Vagina (tissue), 2 donors: Measurements from ENCODE around the gene MMP1. TPM values are rescaled to one million over a fixed set of nuclear protein-coding genes. Genes with fewer than 3 reads are reported as not detected.

ENCODE experiments used
- DNase-seq, 2 donors: peaks; one replicate each; pipeline ENCODE4 v3.0.0-alpha.2; 2017; ENCODE audit errors: extremely low spot score in 2 of 2
- H3K27ac ChIP-seq: fragments of 200-600 bp; sonication (generic); one replicate; pipeline ENCODE4 v1.5.1; 2019
- H3K27me3 ChIP-seq: fragments of 200-600 bp; sonication (generic); one replicate; pipeline ENCODE4 v1.5.1; 2019
- H3K36me3 ChIP-seq, 2 donors: fragments of 200-600 bp; sonication (generic); one replicate each; pipeline ENCODE4 v1.5.1; 2017 to 2019
- H3K4me1 ChIP-seq: fragments of 200-600 bp; sonication (generic); one replicate; pipeline ENCODE4 v1.5.1; 2019
- H3K4me3 ChIP-seq, 2 donors: fragments of 200-600 bp; sonication (generic); 1 replicate in 1 of 2; 2 replicates in 1 of 2; pipeline ENCODE4 v1.5.1; 2016 to 2019
- H3K9me3 ChIP-seq: fragments of 200-600 bp; sonication (generic); one replicate; pipeline ENCODE4 v1.5.1; 2019
- CTCF ChIP-seq, 3 experiments: fragments of 450-650 bp in 2 of 3; fragments of 200-600 bp in 1 of 3; sonication (generic) in 1 of 3; IDR thresholded peaks; one replicate each; pipeline ENCODE4 v1.5.1; 2017 to 2019; ENCODE audit warnings: antibody characterized with exemption in 3 of 3, mild to moderate bottlenecking in 2 of 3, moderate library complexity in 2 of 3
- POLR2A ChIP-seq, 2 donors: fragments of 450-650 bp; IDR thresholded peaks; one replicate each; pipeline ENCODE4 v1.6.1; 2017; ENCODE audit warnings: antibody characterized with exemption in 2 of 2, mild to moderate bottlenecking in 2 of 2, moderate library complexity in 2 of 2
- POLR2AphosphoS5 ChIP-seq, 2 donors: sonication (generic); formaldehyde crosslinking; IDR thresholded peaks; one replicate each; pipeline ENCODE4 v1.9.0; 2017; ENCODE audit warnings: antibody characterized with exemption in 2 of 2, mild to moderate bottlenecking in 2 of 2, low read depth in 1 of 2; ENCODE audit not compliant: insufficient read depth in 1 of 2
- intact Hi-C: fragments of 100-400 bp; cut with DNase I; formaldehyde crosslinking; loops from one replicate; pipeline ENCODE4 v1.15.1; 2023
- total RNA-seq: library from RNA; depleted of rRNA; stranded (reverse); fragments of >200 nt; gene quantifications from one replicate; pipeline ENCODE4 v1.2.3, GENCODE V29; 2016

The MMP1 gene
- total RNA-seq, 1 donor from 2014 or later: not detected

- H3K36me3 ChIP-seq: no peaks in the 10 kb centered on the region
- no peaks in the 10 kb centered on the region for H3K9me3 ChIP-seq
- intact Hi-C loops: no loop called here
- H3K27ac ChIP-seq: no peak overlapping the region
- H3K4me1 ChIP-seq: no peaks in the 10 kb centered on the region
- H3K4me3 ChIP-seq: no peak overlapping the region
- H3K27me3 ChIP-seq: no peaks in the 10 kb centered on the region
- no peak for DNase-seq
- TF ChIP-seq POLR2AphosphoS5 (IDR thresholded peaks at IDR 0.05; ENCODE audit: insufficient read depth in 1 of 2, low read depth in 1 of 2) (no peak), POLR2A (IDR thresholded peaks at IDR 0.05) (no peak), CTCF (IDR thresholded peaks at IDR 0.05) (no peak)
Observed at GRCh38 chr11:102831489-102832440, 33.8 kb upstream of the MMP1 start.

- Histone ChIP-seq H3K27ac (no peak overlapping the region), H3K27me3 (no peaks in the 10 kb centered on the region), H3K4me3 (no peak overlapping the region), H3K4me1 (no peaks in the 10 kb centered on the region), H3K36me3 (no peaks in the 10 kb centered on the region), H3K9me3 (no peaks in the 10 kb centered on the region)
- intact Hi-C loops: no loop called here
- TF ChIP-seq POLR2AphosphoS5 (IDR thresholded peaks at IDR 0.05; ENCODE audit: insufficient read depth in 1 of 2, low read depth in 1 of 2) (no peak), CTCF (IDR thresholded peaks at IDR 0.05) (no peak), POLR2A (IDR thresholded peaks at IDR 0.05) (no peak)
- no peak for DNase-seq
Observed at GRCh38 chr11:102831128-102831488, 33.1 kb upstream of the MMP1 start.

DNA sequence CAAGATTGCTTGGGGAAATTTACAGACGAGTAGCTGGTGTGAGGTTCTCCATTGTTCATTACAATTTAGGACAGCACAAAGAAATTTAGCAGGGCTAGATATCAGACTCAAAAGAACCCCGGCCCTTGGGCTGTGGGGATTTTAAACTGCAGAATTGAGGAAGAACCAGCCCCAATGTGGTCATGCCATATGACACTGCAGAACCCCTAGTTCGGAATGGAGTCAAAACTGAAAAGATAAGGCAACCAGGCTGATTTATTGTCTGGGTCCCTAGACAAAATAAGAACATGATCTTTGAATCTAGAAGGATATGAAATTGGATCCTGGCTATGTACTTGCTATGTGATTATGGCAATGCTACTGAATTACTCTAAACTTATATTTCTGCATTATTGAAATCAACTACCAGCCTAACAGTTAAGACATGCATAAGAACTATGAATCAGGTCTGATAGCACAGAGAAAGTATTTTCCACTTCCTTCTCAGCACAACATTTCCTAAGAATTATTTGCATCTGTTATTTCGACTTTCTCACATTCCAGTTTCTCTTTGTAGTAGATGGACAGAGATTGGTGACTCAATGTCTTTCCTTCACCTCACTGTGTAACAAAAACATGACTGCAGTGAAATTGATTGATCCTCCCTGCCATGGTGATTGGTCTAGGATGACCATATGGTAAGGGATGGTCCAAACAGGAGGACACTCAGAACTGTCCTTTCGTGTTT, 32.2 kb upstream of the MMP1 start:
- intact Hi-C loops: no loop called here
- Histone ChIP-seq H3K27me3 (no peaks in the 10 kb centered on the region), H3K4me1 (no peaks in the 10 kb centered on the region), H3K27ac (no peak overlapping the region), H3K36me3 (no peaks in the 10 kb centered on the region), H3K4me3 (no peak overlapping the region), H3K9me3 (no peaks in the 10 kb centered on the region)
- DNase-seq: no peak
- no peak for TF ChIP-seq POLR2AphosphoS5 (IDR thresholded peaks at IDR 0.05; ENCODE audit: insufficient read depth in 1 of 2, low read depth in 1 of 2)
- TF ChIP-seq CTCF (IDR thresholded peaks at IDR 0.05): no peak
- TF ChIP-seq POLR2A (IDR thresholded peaks at IDR 0.05): no peak

DNA sequence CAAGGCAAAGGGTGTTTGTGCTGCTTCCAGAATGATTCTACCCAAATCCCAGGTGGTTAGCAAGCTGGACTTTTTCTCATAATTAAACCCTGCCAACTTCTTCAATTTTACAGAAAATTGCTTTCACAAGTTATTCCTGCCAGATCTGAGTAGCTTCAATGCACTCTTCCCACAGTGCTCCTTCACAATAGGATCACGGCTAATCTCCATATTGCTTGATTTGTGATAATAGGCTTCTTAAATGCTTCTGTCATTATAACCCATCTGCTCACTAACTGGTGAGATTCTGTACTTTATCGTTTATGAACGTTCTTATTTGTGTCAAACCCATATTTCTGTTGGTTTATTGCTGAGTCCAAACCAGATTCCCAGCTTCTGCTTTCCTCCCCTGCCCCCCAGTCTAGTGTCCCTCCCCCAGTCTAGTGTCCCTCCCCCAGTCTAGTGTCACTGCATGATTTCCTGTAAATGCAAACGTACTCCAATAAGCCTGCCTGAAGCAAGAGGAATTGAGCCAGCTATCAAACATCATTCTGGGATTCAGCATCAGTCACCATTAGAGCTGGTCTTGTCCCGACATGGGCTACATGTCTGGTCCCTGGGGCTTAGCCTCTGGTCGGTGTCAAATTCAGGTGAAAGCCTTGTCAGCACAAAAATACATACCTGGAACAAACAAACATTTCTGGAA, 31.5 kb upstream of the MMP1 start:
- Histone ChIP-seq H3K36me3 (no peaks in the 10 kb centered on the region), H3K9me3 (no peaks in the 10 kb centered on the region), H3K27me3 (no peaks in the 10 kb centered on the region), H3K27ac (no peak overlapping the region), H3K4me1 (no peaks in the 10 kb centered on the region), H3K4me3 (no peak overlapping the region)
- TF ChIP-seq CTCF (IDR thresholded peaks at IDR 0.05) (no peak), POLR2AphosphoS5 (IDR thresholded peaks at IDR 0.05; ENCODE audit: insufficient read depth in 1 of 2, low read depth in 1 of 2) (no peak), POLR2A (IDR thresholded peaks at IDR 0.05) (no peak)
- intact Hi-C loops: no loop called here
- no peak for DNase-seq
